Measurements from ENCODE around the gene DBNL. TPM values are rescaled to one million over a fixed set of nuclear protein-coding genes. Genes with fewer than 3 reads are reported as not detected.

Gene DBNL
- total and polyA plus RNA-seq, 2 of the 13 experiments (the other 11 are each of a cell fraction or from before 2014, with no cell fraction given), result 20.8 to 35.1 TPM

DNA sequence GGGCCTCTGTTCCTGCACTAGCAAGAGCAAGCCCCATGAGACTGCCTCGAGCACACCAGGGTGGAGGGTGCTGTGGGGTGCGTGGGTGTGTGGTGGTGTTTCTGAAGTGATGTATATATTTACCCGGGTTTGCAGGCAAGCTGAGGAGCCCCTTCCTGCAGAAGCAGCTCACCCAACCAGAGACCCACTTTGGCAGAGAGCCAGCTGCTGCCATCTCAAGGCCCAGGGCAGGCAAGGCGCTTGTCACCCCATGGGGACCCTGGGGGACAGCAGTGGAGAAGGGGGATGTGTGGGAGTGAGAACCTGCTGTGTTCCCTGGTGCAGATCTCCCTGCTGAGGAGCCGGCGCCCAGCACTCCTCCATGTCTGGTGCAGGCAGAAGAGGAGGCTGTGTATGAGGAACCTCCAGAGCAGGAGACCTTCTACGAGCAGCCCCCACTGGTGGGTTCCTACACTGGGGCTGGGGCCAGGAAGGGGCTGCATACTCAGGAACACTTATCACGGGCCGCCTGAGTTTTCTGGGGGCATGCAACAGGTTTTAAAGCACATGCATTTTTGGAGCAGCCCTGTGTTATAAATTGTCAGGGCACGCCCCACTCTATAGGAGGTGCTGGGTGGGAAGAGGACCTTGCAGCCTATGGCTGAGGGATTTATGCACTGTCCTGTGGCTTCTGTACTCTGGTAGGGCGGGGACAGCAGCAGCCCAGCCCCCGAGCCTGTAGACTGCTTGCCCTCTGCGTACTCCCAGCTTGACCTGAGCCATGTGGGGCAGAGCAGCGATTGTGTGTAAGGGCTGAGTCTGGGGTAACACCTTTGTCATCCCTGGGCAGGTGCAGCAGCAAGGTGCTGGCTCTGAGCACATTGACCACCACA, 15.0 kb downstream of the DBNL start:
- ATAC-seq (no peak), FAIRE-seq (no peak), DNase-seq (ENCODE audit: low spot score) (no peak)
- intact Hi-C loops (cut with micrococcal nuclease; ENCODE audit: unreplicated experiment) (no loop called here), in situ Hi-C loops (cut with HindIII; ENCODE audit: extremely low pct_ligation_motif_present, low pct_unique_long_range_greater_than_20kb) (no loop called here)
- Histone ChIP-seq H3K4me2 (ENCODE audit: low read depth, low read length) (no peak overlapping the region), H3K79me2 (ENCODE audit: insufficient read depth, low read length) (no peaks in the 10 kb centered on the region), H3K9ac (ENCODE audit: insufficient read depth, low read depth, low read length) (no peak overlapping the region), H3K27ac (ENCODE audit: extremely low read length, insufficient read depth, low read length) (no peak overlapping the region), H3K4me3 (replicated peaks in 1 of 3; ENCODE audit: insufficient read depth in 1 of 3, low read depth in 2 of 3, low read length in 3 of 3) (no peak overlapping the region), H3K27me3 (ENCODE audit: control insufficient read depth in 1 of 2, insufficient read depth in 2 of 2, low read length in 2 of 2) (no peaks in the 10 kb centered on the region), H3K4me1 (ENCODE audit: insufficient read depth, low read length) (peaks cover 25% of the 10 kb centered on the region), H4K20me1 (ENCODE audit: insufficient read depth, low read length) (no peaks in the 10 kb centered on the region), H3K36me3 (replicated peaks in 1 of 2; ENCODE audit: control insufficient read depth in 1 of 2, insufficient read depth in 2 of 2, low read length in 2 of 2) (peaks cover 26 to 53% of the 10 kb centered on the region in 2 experiments), H3K9me3 (ENCODE audit: low read length) (no peaks in the 10 kb centered on the region), H2AFZ (ENCODE audit: low read length) (no peak overlapping the region)
- no TSS peak for BruUV-seq (replicated peaks)
- CTCF ChIA-PET (ENCODE audit: low intra/inter-chr PET ratio, low total read pairs), result no interaction called here
- POLR2A ChIA-PET, result no interaction called here
- WGBS (ENCODE audit: low lambda C conversion rate), result 98% methylated on average over 7 of the region's 14 CpGs
- TF ChIP-seq, protein P1, sequence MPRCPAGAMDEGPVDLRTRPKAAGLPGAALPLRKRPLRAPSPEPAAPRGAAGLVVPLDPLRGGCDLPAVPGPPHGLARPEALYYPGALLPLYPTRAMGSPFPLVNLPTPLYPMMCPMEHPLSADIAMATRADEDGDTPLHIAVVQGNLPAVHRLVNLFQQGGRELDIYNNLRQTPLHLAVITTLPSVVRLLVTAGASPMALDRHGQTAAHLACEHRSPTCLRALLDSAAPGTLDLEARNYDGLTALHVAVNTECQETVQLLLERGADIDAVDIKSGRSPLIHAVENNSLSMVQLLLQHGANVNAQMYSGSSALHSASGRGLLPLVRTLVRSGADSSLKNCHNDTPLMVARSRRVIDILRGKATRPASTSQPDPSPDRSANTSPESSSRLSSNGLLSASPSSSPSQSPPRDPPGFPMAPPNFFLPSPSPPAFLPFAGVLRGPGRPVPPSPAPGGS (CRISPR knock-in tag; IDR thresholded peaks at IDR 0.05), result no peak
- TF ChIP-seq ZNF280B (CRISPR knock-in tag; IDR thresholded peaks at IDR 0.05; ENCODE audit: borderline replicate concordance), result no peak
- TF ChIP-seq, protein P2, sequence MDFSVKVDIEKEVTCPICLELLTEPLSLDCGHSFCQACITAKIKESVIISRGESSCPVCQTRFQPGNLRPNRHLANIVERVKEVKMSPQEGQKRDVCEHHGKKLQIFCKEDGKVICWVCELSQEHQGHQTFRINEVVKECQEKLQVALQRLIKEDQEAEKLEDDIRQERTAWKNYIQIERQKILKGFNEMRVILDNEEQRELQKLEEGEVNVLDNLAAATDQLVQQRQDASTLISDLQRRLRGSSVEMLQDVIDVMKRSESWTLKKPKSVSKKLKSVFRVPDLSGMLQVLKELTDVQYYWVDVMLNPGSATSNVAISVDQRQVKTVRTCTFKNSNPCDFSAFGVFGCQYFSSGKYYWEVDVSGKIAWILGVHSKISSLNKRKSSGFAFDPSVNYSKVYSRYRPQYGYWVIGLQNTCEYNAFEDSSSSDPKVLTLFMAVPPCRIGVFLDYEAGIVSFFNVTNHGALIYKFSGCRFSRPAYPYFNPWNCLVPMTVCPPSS (IDR thresholded peaks at IDR 0.05), result no peak
- TF ChIP-seq RBM22 (optimal IDR thresholded peaks at IDR 0.05; ENCODE audit: low read length), result no peak
- TF ChIP-seq ZNF484 (CRISPR knock-in tag; IDR thresholded peaks at IDR 0.05; ENCODE audit: borderline replicate concordance, low read depth), result no peak
- TF ChIP-seq SIX1 (CRISPR knock-in tag; IDR thresholded peaks at IDR 0.05; ENCODE audit: borderline replicate concordance), result no peak
- no peak for TF ChIP-seq RBM39 (IDR thresholded peaks at IDR 0.05; ENCODE audit: low read depth, low read length, poor library complexity, severe bottlenecking)
